Measurements from ENCODE around the gene UBE2D3. TPM values are rescaled to one million over a fixed set of nuclear protein-coding genes. Genes with fewer than 3 reads are reported as not detected.

UBE2D3 gene
- total RNA-seq, 1 experiment from 2014 or later: 386 TPM

DNA sequence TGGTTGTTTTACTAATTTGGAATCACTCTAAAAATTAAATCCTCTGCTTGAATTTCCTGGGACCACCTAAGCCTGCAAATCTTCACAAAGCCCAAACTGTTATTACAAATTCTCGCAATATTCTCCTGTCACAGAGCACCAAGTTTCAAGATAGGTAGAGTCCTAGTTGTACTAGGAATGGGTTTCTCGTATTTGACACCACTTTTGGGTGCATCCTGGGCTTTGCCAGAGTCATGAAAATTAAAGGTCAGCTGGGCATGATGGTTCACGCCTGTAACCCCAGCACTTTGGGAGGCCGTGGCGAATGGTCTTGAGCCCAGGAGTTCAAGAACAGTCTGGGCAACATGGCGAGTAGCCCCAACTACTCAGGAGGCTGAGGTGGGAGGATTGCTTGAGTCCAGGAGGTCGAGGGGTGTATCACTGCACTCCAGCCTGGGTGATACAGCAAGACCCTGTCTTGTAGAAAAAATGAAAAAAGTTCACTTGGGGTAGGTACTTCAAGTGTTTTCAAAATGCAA is 36.0 kb downstream of the UBE2D3 start:
- no peak for DNase-seq (ENCODE audit: low read depth)

DNA sequence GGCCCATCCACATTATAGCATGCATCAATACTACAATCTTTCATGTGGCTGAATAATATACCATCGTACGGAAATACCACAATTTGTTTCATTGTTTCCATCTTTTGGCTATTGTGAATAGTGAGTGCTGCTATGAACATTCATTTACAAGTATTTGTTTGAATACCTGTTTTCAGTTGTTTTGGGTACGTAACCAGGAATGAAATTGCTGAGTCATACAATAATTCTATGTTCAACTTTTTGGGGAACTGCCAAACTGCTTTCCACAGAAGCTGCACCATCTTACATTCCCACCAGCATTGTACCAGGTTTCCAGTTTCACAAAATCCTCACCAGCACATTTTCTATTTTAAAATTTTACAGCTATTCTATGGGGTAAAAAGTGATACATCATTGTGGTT is 38.0 kb downstream of the UBE2D3 start:
- DNase-seq (ENCODE audit: low read depth): peak; percentile 39

DNA sequence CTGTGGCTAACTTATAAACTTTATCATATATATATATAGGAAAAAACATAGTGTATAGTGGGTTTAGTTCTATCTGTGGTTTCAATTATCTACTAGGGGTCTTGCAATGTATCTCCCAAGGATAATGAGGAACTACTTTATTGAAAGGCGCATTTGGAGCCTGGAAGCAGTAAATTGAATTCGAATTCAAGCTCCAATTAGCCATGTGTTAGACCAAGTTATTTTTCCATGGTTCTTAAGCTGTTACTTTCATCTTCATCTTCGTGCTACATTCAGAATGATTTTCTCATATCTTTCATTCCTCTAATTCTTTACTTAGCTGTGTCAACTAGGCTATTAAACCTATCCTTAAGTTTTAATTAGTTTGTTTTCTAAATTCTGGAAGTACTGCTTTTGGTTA is 39.4 kb downstream of the UBE2D3 start:
- no peak for DNase-seq (ENCODE audit: low read depth)

DNA sequence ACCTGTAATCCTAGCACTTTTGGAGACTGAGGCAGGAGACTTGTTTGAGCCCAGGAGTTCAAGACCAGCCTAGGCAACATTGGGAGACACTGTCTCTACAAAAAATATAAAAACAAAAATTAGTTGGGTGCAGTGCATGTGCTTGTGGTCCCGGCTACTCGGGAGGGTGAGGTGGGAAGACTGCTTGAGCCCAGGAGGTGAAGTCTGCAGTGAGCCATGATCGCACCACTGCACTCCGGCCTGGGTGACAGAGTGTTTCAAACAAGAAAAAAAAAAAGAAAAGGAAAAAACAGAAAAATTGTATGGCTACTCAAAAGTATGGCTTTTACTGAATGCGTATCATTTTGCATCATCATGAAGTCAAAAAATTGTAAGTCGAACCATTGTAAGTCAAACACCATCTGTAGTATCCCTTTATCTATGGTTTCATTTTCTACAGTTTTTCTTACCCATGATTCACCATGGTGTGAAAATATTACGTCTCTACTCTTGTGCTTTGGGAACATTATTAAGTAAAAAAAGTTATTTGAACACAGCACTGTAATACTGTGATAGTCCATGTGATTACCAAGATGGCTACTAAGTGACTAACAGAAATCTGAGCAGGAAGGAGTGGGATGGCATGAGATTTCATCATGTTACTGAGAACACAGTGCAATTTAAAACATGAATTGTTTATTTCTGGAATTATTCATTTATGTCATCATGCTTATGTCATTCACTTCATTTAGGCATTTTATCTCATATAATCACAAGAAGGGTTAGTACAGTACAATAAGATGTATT is 40.1 kb downstream of the UBE2D3 start:
- DNase-seq (ENCODE audit: low read depth): peak; percentile 12

DNA sequence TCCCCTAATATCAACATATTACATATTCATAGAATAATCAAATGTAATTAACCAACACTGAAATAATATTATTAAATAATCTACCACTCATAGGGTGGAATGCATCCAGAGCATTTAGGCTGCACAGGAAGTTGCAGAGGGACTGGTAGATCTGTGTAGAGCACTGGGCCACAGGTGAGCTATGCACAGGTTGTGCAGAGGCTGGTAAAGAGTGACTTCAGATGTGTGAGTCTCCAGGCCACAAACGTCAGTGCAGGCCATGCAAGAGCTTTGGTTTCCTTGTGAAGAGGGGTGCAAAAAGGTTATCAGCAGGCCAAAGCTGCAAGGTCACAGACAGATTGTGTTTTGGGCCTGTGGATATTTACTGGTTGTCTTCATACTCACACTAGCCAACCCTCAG is 41.1 kb downstream of the UBE2D3 start:
- no peak for DNase-seq (ENCODE audit: low read depth)

DNA sequence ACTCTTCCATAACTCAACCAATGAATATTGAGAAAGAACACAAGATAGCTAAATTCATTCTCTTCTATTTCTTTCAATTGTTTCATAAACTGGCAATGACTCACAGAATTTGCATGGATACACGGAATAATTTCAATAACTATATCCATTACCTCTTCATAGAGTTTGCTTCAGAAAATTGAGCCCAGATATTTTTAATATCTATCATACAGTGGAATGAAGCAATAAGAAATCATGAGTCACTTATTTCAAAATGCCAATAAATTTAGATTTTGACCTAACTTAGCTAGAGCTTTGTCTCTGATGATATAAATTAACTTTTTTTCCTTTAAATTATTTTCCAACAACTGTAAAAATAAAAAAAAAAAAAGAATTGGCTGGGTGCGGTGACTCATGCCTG is 44.3 kb downstream of the UBE2D3 start:
- DNase-seq (ENCODE audit: low read depth): no peak

DNA sequence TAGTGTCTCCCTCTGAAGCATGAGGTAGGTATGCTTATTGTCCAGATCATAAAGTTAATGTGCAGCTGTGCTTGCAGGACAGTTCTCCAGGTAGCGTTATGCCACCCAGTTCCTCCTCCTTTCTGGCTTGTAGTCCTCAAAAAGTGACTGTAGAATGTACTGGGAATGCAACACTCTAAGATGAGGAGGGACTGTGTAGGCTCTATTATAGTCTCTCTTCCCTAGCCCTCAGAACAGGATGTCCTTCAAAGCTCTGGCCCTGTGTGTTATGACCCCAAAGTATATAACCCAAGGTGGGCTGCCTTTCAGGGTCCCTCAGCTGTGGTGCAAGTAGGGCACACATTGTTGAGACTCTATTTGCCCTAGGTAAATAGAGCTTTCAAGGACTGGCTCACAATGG is 45.8 kb downstream of the UBE2D3 start:
- no peak for DNase-seq (ENCODE audit: low read depth)

DNA sequence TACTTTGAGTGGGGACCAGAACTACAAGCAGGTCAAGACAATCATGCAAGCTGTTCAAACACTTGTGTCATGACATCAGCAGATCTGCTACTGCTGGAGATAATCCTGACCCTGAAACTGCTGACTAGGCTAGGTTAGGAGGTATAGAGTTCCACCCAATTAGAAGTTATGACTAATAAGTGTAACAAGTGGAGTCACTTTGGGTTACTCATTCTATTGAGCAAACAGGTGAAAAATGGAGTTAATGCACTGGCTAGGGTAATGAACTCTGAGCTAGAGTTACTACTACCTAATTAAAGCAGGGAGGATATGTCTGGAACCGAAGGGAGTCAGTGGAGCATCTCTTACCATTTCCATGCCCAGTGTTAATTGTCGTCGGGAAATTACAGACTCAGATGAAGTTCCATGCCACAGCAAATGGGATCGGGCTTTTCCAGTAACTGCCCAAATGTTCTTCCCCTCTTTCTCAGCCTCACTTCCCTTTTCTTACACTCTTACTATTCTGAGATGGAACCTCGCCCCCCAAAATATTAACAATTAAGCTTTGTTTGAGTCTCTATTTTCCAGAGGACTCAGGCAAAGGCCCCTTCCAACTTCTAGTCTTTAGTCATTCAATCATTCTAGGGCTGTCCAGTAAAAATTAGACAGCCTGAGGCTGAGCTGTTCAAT is 46.7 kb downstream of the UBE2D3 start:
- no peak for DNase-seq (ENCODE audit: low read depth)

DNA sequence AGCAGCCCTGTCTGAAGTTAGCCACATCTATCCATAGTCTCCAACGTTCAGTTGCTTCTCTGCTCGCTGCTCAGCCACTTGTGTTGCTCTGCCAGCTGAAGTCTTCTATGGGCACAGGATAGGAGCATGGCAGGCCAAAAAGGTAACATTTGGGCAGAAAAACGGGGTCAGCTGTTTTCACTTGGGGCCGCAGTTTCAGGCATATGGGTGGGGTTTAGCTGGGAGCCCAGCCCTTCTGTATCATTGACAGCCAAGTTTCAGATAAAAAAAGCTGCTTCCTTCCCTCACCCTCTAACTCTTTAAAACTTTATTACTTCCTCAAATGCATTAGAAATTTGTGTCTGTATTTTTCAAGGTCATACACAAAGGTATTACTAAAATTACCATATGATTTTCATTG is 48.1 kb downstream of the UBE2D3 start:
- no peak for DNase-seq (ENCODE audit: low read depth)

DNA sequence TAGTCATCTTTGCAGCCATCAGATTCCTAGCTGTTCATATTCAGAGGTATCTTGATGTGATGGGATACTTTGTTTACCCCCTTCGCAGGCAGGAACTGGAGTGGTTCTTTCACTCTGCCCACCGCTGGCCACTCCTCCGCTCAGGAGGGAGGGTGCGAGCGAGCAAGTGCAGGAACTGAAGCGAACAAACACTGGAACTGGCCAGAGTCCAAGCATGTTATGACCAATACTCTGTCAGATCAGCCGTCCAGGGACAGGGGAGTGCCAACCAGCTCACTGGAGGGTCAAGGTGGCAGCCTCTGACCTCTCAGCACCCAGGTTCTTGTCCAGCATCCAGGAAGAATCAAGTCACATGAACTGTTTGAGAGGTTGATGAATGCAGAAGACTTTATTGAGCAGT is 48.6 kb downstream of the UBE2D3 start:
- no peak for DNase-seq (ENCODE audit: low read depth)

DNA sequence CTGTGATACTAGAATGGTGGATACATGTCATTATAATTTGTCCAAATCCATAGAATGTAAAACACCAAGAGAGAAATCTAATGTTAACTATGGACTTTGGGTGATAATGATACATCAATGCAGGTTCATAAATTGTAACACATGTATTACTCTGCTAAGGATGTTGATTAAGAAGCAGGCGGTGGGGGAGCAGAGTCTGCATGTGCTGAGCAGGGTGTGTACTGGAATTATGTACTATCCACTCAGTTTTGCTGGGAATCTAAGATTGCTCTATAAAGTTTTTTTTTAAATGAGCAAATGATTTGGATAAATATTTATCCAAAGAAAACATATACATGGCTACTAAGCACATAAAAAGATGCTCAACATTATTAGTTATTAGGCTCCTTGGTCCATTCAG is 51.5 kb downstream of the UBE2D3 start:
- no peak for DNase-seq (ENCODE audit: low read depth)

DNA sequence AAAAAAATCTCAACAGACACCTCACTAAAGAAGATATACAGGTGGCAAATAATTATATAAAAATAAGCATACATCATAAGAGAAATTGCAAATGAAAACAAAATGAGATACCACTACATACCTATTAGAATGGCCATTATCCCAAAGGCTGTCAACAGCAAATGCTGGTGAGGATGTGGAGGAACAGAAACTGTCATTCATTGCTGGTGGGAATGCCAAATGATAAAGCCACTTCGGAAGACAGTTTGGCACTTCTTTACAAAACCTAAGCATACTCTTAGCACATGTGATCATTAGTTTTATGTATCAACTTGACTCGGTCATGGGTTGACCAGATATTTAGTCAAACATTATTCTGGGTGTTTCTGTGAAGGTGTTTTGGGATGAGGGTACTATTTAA is 53.1 kb downstream of the UBE2D3 start:
- DNase-seq (ENCODE audit: low read depth): no peak

DNA sequence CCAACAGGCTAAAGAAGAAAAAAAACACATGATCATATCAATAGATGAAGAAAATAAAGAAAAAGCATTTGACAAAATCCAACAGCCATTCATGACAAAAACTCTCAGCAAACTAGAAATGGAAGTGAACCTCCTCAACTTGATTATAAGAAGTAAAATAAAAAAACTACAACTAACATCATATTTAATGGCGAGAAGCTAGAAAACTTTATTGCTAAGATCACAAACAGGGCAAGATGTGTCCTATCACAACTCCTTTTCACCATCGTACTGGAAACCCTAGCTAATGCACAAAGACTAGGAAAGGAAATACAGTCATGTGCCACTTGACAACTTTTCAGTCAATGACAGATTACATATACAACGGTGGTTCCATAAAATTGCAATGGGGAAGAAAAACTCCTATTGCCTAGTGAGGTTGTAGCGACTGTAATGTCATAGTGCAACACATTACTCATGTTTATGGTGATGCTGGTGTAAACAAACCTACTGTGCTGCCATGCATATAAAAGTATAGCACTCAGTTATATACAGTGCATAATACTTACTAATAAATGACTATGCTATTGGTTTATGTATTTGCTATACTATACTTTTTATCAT is 54.5 kb downstream of the UBE2D3 start:
- DNase-seq (ENCODE audit: low read depth): no peak

DNA sequence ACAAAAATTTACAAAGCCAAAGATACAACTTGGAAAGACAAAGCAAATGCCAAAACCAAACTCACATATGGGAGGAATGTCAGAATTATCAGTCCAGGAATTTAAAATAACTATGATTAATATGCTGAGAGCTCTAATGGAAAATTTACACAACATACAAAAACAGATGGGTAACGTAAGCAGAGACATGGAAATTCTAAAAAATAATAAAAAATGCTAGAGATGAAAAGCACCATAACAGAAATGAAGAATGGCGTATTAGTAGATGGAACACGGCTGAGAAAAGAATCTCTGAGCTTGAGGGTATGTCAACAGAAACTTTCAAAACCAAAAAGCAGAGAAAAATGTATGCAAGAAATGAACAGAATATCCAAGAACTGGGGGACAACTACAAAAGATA is 62.5 kb downstream of the UBE2D3 start:
- DNase-seq (ENCODE audit: low read depth): no peak

DNA sequence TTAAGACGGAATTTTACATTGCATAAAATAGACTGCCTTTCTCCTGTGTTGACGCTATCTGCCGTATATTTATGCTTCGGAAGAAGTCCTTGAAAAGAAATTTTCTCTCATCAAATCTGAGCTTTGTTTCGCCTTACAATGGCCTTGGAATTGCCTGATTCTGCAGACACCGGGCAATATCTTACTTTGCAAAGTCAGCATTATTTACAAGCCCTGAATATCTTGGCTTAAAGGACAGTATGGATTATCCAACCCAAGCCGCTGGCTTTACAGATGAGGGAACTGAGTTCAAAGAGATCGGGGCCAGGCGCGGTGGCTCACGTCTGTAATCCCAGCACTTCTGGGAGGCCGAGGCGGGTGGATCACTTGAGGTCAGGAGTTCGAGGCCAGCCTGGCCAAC is 65.4 kb downstream of the UBE2D3 start:
- no peak for DNase-seq (ENCODE audit: low read depth)

DNA sequence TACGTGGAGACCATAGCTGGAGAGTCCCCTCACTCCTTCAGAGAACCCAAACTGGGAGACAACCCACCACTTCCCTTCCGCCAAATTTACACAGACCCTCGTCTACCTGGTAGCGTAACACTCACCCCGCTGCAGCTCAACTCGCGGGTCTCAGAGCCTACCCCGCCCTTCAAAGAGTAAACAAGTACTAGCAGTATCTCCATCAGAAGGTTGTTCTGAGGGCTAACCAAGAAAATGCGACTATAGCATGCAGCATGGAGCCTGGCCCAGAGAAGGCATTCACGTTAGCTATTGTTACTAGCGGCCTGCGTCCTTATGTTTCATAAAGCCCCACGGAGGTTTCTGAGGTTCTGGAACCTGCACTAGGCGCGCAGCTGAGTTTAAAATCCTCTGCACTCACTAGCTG is 66.1 kb downstream of the UBE2D3 start:
- DNase-seq (ENCODE audit: low read depth): no peak

DNA sequence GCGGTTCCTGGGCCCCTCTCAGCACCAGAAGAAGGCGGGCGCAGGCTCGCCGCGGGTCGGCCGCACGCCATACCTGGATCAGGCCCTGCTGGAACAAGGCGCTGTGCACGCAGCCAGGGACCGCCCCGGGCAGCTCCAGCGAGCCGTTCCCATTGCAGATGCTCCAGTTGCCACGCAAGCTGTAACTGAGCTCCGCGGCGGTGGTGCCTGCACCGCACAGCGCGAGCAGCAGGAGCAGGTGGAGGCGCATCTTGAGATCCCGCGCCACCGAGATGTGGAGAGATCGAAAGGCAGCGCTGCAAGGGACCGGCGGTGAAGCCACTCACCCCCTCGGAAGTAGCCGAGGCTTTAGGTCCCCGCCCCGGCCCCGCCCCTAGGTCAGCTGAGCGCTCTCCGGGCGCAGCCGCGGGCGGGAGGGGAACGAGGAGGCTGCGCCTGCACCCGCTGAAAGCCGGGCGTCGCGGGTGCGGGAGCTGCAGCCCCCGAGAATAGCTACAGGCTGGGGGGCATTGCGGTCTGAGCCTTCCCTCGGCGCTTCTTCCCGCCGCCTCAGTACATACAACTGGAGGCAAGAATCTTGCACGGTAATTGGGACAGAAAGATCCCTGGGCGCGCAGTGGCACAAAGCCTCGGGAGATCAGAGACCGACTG is 66.6 kb downstream of the UBE2D3 start, which contains the start of gene MANBA:
MANBA (minus strand) TSS at position 324 of the 651 bp plus-strand sequence; CDS start at position 250, 74 bp downstream.
- peak; percentile 75 for DNase-seq (ENCODE audit: low read depth)

DNA sequence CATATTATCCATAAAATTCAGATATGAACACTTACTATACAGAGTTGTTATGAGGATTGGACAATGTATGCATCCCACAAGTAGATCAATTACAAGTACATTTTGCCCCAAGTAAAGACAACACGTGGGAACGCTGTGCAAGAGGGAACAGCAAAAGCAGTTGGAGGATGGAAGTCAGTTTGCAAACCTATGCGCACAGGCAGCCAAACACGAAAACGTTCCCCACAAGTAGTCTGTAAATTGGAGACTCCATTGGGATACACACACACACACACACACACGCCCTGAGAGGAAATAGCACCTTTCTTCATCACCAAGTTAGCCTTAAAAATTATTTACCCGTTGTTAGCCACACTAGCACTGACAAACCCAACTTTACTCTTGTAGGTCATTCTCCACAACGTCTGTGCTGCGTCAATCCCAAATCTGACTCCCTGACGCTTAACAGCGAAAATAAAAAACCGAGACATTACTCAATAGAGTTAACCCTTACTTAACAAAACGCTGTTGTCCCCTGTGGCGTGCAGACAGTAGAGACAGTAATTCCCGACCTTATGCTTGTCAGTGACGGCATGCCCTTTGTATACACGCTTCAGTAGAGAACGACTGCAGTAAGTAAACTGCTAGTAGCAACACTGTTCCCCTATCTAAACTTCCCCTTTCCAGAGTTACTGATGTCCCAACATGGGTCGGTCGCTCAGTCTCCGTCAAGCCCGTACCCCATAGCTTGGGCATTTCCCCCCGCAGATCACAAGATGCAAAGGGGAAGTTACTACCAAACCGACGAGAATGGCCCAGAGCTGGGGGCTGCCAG is 67.3 kb downstream of the UBE2D3 start:
- DNase-seq (ENCODE audit: low read depth): peak; percentile 34

DNA sequence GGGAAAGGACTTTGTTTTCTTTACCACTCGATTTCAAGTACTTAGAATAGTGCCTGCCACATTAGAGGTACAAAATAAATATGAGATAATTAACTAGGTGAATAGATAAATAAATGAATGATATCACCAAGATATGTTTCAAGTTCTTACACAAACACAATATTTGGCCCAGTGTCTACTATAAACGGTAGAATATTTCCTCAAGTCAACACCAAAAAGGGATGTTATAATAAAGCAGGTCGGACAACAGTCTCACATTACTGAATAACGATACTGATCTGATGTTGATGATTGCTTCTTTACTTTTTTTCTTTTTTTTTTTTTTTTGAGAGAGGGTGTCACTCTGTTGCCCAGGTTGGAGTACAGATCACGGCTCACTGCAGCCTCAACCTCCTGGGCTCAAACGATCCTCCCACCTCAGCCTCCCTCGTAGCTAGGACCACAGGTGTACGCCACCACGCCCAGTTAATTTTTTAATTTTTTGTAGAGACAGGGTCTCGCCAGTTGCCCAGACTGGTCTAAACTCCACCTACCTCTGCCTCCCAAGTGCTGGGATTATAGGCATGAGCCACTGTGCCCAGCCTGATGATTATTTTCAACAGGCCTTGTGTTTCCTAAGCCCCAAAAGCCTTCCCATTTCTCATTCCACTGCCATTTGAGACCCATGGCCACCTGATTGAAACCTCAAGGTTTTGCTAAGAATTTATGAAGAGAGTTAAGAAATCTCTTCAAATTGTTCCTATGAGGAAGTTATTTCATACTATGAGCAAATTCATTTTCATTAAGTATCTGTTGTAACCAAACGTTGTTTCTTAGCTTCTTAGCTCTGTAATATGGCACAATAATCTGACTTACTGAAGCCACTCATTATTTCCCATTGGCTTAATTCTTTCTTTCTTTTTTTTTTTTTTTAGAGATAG is 68.8 kb downstream of the UBE2D3 start:
- DNase-seq (ENCODE audit: low read depth): no peak

DNA sequence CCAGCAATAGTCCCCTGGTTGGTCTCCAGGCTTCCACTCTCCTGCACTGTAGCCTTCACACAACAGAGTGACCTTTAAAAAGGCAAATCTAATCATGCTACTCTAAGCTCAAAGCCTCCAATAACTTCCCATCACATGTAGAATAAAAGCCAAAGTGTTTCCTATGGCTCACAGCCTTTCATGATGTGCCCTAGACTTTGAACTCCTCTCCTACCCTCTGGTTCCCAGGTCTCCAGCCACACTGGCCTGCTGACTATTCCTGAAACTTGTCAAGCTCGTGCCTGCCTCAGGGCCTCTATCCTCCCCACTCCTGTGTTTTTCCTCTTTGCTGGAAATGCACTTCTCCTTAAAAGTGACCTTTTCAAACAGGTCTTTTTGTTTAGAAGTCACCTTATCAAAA is 69.7 kb downstream of the UBE2D3 start:
- no peak for DNase-seq (ENCODE audit: low read depth)
